ENCODE measurements around the gene MTR.

DNA sequence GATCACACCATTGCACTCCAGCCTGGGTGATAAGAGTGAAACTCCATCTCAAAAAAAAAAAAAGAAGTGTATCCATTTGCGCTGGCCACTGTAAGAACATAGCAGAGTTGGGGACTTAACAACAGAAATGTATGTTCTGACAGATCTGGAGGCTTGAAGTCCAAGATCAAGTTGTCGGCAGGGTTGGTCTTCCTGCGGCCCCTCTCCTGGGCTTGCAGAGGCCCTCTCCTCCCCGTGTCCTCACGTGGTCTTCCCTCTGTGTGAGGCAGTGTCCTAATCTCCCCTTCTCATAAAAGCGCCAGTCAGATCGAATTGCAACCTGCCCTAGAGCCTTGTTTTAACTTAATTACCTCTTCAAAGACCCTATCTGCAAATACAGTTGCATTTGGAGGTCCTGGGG lies 156.6 kb downstream of the MTR start:
- TF ChIP-seq CTCF (conservative IDR thresholded peaks at IDR 0.05 in 1 of 2, IDR thresholded peaks at IDR 0.05 in 1 of 2; ENCODE audit: extremely low read depth in 1 of 2, insufficient read depth in 1 of 2, low read depth in 1 of 2, low read length in 2 of 2) (no peak), EZH2 (IDR thresholded peaks at IDR 0.05; ENCODE audit: borderline replicate concordance, low read length) (no peak)

Measured in mammary epithelial cell (primary cell).